ENCODE data around the gene POLN. TPM values are rescaled to one million over a fixed set of nuclear protein-coding genes. Genes with fewer than 3 reads are reported as not detected.

The POLN gene
- total RNA-seq, 2 donors from 2014 or later: 2.8 to 2.9 TPM

DNA sequence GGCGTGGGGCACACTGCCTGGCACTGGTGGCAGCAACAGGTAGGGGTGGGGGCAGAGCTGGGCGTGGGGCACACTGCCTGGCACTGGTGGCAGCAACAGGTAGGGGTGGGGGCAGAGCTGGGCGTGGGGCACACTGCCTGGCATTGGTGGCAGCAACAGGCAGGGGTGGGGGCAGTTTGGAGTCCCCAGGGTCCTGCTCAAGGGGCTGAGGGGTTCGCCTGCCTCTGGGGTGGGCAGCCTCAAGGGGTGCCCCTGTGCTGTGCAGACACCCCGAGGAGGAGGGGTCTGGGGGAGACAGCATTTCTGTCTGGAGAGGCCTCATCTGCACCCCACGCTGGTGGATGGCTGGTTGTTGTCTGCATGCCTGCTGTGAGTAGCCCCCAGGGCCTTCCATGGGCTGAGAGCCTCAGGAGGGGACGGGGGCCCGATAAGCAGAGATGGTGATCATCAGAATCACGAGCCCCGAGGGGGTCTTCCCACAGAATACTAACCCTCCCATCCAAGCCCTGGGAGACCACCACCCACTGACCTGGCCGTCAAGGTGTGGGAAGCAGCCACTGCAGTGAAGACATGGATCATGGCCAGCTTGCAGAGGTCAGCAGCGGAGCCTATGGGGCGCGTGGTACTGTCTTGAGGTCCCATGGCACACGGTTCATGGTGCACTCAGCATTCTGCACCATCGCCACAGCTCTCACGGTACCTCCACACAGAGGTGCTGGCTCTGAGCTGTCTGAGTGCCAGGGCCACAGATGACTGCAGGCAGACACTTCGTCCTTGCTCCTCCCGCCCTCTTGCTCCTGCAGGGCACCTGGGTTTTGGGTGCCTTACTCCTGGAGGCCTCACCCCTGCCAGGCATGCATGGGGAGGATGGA is 161.3 kb downstream of the POLN start:
- H3K4me3 Mint-ChIP-seq: no peak overlapping the region
- no peak overlapping the region for H3K27ac ChIP-seq (ENCODE audit: low read depth, low read length)
- H3K27me3 Mint-ChIP-seq (ENCODE audit: insufficient read depth): peaks cover 3% of the 10 kb centered on the region
- no peaks in the 10 kb centered on the region for H3K4me1 Mint-ChIP-seq
- H3K4me1 ChIP-seq (ENCODE audit: control insufficient read depth, insufficient read depth, low read length): no peaks in the 10 kb centered on the region
- no peak overlapping the region for H3K27ac Mint-ChIP-seq
- H3K4me3 ChIP-seq (ENCODE audit: low read length): no peak overlapping the region
- TF ChIP-seq, protein P1, sequence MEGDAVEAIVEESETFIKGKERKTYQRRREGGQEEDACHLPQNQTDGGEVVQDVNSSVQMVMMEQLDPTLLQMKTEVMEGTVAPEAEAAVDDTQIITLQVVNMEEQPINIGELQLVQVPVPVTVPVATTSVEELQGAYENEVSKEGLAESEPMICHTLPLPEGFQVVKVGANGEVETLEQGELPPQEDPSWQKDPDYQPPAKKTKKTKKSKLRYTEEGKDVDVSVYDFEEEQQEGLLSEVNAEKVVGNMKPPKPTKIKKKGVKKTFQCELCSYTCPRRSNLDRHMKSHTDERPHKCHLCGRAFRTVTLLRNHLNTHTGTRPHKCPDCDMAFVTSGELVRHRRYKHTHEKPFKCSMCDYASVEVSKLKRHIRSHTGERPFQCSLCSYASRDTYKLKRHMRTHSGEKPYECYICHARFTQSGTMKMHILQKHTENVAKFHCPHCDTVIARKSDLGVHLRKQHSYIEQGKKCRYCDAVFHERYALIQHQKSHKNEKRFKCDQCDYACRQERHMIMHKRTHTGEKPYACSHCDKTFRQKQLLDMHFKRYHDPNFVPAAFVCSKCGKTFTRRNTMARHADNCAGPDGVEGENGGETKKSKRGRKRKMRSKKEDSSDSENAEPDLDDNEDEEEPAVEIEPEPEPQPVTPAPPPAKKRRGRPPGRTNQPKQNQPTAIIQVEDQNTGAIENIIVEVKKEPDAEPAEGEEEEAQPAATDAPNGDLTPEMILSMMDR (conservative IDR thresholded peaks at IDR 0.05): no peak
- peak; percentile 28 for DNase-seq
- no peaks in the 10 kb centered on the region for H3K36me3 ChIP-seq (ENCODE audit: control insufficient read depth, insufficient read depth, low read length)
- H3K9ac ChIP-seq (ENCODE audit: extremely low read depth, low read length, poor library complexity, severe bottlenecking): no peak overlapping the region
- no peaks in the 10 kb centered on the region for H3K27me3 ChIP-seq (ENCODE audit: control insufficient read depth, insufficient read depth, low read length, poor library complexity, severe bottlenecking)
- no peaks in the 10 kb centered on the region for H3K9me3 Mint-ChIP-seq
- 88 to 90% methylated on average over 10 to 19 of the region's 19 CpGs for WGBS, 2 experiments (ENCODE audit: insufficient coverage in 1 of 2, insufficient read length in 1 of 2)
- no peaks in the 10 kb centered on the region for H3K9me3 ChIP-seq (ENCODE audit: control insufficient read depth, low read length)
- H3K36me3 Mint-ChIP-seq (ENCODE audit: low read depth): no peaks in the 10 kb centered on the region

DNA sequence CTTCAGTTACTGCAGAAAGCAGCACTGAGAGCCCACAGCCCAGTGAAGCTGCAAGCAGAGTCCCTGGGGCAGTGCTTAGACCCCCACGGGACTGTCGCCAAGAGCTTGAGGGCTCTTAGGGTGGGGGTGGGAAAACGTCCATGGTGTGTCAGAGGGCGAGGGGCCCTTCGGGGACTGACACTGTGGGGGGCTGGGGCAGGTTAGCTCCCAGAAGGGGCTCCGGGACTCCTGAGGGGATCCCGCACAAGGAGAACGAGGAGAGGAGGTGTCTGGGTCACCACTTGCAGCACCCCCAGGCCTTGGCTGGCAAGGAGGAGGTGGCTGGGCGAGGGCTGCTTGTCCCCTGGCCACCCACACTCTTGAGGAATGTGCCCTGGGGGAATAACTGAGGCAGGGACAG is 162.0 kb downstream of the POLN start:
- Mint-ChIP-seq H3K27ac (no peak overlapping the region), H3K36me3 (ENCODE audit: low read depth) (no peaks in the 10 kb centered on the region), H3K4me1 (no peaks in the 10 kb centered on the region), H3K27me3 (ENCODE audit: insufficient read depth) (peaks cover 3% of the 10 kb centered on the region), H3K9me3 (no peaks in the 10 kb centered on the region), H3K4me3 (no peak overlapping the region)
- WGBS, 2 experiments (ENCODE audit: insufficient coverage in 1 of 2, insufficient read length in 1 of 2): 89 to 100% methylated on average over 2 to 9 of the region's 9 CpGs
- Histone ChIP-seq H3K27me3 (ENCODE audit: control insufficient read depth, insufficient read depth, low read length, poor library complexity, severe bottlenecking) (no peaks in the 10 kb centered on the region), H3K27ac (ENCODE audit: low read depth, low read length) (no peak overlapping the region), H3K36me3 (ENCODE audit: control insufficient read depth, insufficient read depth, low read length) (no peaks in the 10 kb centered on the region), H3K4me1 (ENCODE audit: control insufficient read depth, insufficient read depth, low read length) (no peaks in the 10 kb centered on the region), H3K9ac (ENCODE audit: extremely low read depth, low read length, poor library complexity, severe bottlenecking) (no peak overlapping the region), H3K9me3 (ENCODE audit: control insufficient read depth, low read length) (no peaks in the 10 kb centered on the region), H3K4me3 (ENCODE audit: low read length) (no peak overlapping the region)
- TF ChIP-seq, protein P1 (conservative IDR thresholded peaks at IDR 0.05): no peak
- DNase-seq: peak; percentile 21

DNA sequence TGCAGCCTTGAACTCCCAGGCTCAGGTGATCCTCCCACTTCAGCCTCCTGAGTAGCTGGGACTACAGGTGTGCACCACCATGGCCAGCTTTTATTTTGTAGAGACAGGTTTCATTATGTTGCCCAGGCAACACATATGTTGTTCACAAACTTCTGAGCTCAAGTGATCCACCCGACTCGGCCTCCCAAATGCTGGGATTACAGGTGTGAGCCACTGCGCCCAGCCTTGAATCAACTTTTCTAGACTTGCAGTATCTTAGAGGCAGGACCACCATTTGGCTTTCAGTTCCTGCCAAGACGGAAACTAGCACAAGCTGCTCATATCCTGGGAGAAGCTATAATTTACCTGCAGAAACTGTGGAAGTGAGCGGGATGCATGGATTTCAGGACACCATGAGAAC is 162.9 kb downstream of the POLN start:
- Histone ChIP-seq H3K27ac (ENCODE audit: low read depth, low read length) (no peak overlapping the region), H3K4me1 (ENCODE audit: control insufficient read depth, insufficient read depth, low read length) (no peaks in the 10 kb centered on the region), H3K36me3 (ENCODE audit: control insufficient read depth, insufficient read depth, low read length) (no peaks in the 10 kb centered on the region), H3K9ac (ENCODE audit: extremely low read depth, low read length, poor library complexity, severe bottlenecking) (no peak overlapping the region), H3K9me3 (ENCODE audit: control insufficient read depth, low read length) (no peaks in the 10 kb centered on the region), H3K4me3 (ENCODE audit: low read length) (no peak overlapping the region), H3K27me3 (ENCODE audit: control insufficient read depth, insufficient read depth, low read length, poor library complexity, severe bottlenecking) (no peaks in the 10 kb centered on the region)
- Mint-ChIP-seq H3K36me3 (ENCODE audit: low read depth) (no peaks in the 10 kb centered on the region), H3K4me3 (no peak overlapping the region), H3K27ac (no peak overlapping the region), H3K4me1 (no peaks in the 10 kb centered on the region), H3K9me3 (no peaks in the 10 kb centered on the region), H3K27me3 (ENCODE audit: insufficient read depth) (peaks cover 3% of the 10 kb centered on the region)
- DNase-seq: peak; percentile 7
- WGBS, 2 experiments (ENCODE audit: insufficient coverage in 1 of 2, insufficient read length in 1 of 2): 93 to 94% methylated on average over 5 of the region's 5 CpGs
- TF ChIP-seq, protein P1 (conservative IDR thresholded peaks at IDR 0.05): no peak

Measured in endodermal cell (in vitro differentiated cells).